Middle frontal gyrus (tissue), 1 donor: ENCODE results near the gene KCNMB2.
"Not testable (repeated sequence)": the region's sequence is repeated elsewhere in the genome, so short reads cannot be mapped to it uniquely, and the experiment has no call there.

Experiments used
- DNase-seq: peaks from one replicate; pipeline ENCODE4 v3.0.0-alpha.2; 2015; ENCODE audit warnings: low spot score; ENCODE audit errors: extremely low spot score

The KCNMB2 gene

DNA sequence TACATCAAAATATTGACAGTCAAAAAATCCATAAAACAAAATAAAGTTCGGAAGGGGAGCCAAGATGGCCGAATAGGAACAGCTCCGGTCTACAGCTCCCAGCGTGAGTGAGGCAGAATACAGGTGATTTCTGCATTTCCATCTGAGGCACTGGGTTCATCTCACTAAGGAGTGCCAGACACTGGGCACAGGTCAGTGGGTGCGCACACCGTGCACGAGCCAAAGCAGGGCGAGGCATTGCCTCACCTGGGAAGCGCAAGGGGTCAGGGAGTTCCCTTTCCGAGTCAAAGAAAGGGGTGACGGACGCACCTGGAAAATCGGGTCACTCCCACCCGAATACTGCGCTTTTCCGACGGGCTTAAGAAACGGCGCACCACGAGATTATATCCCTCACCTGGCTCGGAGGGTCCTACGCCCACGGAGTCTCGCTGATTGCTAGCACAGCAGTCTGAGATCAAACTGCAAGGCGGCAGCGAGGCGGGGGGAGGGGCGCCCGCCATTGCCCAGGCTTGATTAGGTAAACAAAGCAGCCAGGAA is 323.7 kb downstream of the KCNMB2 start:
- DNase-seq: not testable (repeated sequence)

DNA sequence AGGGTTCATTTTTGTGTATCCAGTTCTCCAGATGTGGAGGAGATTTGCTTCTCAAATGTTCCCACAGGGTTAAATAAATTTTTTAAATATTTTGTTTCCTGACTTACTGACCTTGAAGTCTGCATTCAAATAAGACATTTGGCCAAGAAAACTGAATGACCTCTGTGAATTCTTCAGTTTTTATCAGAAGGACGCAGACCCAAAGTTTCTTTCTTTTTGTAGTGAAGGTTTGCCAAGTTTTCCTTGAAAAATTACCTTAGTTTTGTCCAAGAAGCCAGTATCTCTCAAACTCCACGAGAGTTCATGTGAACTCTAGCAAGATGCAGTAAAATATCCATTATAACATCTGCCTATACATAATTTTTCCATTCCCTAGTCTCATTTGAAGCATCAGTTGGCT is 332.4 kb downstream of the KCNMB2 start:
- DNase-seq: no peak

DNA sequence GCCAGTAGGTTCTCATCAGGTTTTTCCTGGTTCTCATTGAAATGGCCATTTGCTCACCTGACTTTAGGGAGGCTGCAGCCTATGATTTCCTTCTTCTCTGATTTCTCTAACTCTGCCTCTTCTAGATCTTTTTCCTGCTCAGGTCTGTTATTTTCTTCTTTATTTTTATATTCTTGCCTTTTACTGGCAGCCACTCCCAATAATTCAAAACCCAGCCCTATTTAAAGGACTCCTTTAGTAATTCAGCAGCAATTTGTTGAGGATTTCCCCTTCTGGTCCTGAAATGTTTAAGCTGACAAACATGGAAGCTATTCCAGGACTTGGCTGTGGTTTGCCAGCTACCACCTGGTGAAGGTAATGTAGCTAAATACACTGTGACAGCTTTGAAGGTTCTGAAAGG is 333.8 kb downstream of the KCNMB2 start:
- no peak for DNase-seq

DNA sequence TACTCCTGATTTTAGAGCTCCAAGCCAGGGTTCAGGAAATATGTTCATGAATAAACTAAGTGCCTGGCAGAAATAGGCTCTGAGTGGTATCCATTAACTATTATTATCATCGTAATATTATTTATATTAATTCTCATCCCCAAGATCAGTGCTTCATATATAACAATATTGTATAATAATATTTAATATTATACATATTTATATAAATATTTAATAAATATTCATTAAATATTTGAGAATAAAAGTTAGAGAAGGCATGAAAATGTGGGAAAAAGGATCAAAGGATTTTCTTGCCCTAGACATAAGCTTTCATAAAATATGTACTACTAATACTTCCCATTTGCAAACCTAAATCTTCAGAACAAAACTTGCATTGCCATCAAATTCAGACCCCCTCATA is 338.9 kb downstream of the KCNMB2 start:
- DNase-seq: no peak

DNA sequence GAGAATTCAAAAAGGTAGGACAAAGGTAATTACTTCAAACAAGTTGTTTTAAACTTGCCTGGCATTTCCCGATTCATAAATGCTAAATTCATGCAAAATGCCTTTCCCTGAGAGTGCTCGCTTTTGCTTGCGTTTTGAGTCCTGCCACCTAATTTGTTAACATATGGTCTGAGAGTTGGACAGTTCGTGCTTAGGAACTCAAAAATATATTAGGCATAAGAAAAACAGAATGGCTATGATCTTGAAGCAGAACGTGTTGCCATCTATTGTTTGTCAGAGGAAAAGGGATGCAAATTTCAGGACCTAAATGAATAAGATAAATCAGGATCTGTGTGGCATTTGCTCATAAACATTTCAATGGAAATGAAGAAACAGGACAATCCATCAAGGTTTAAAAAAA is 339.6 kb downstream of the KCNMB2 start:
- no peak for DNase-seq

DNA sequence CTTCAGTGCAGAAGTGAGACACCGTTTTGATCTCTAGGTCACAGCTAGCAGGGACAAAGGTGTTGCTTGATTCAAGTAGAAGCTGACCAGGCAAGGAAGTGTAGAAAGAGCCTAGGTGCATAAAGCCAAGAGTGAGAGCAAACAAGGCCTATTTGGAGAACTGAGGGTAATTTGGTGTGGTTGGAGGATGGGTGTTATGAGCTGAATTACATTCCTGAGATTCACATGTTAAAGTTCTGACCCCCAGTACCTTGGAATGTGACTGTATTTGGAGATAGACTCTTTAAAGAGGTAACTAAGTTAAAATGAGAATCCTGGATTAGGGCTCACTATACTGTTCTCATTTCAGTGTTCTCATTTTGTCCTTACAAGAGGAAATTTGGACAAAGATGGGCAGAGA is 344.0 kb downstream of the KCNMB2 start:
- DNase-seq: no peak
